ENCODE results near the gene RELL2.

RELL2 gene

DNA sequence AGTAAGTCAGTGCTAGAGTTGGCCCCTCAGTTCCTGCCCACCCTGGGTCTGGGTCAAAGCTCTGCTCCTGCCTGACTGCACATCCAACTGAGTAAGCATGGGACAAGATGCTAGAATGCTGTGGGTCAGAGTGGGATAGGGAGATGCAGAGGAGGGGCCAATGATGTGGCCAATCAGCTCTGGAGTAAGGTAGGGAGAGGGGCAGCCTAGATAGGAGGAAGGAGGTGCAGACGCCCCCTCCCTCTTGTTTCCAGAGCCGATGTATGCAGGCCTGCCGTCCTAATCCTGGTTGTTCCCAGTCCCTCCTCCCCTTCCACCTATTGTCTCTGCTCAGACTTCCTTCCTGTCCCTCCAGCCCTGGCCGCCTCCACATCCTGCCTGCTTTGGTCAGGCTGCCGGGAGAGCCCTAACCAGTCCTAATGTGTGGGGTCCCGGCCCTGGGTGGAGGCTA is 44.0 kb downstream of the RELL2 start:
- DNase-seq, result no peak

DNA sequence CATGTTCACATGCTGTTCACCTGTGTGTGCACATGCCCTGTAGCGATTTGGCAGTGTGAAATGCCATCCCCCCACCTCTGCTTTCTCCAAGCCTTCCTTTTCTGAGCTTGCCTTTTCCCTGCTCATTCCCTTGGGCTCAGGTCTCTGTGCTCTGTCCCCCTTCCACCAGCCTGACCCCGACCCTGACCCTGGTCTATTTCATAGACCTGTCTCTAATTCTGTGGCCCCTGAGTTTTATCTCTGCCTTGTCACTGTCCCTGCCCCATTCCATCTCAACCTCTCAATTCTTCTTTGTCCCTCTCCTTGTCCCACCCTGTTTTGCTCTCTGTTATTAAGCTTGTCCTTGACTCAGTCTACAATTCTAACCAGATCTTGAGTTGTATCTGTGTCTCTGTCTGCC is 44.5 kb downstream of the RELL2 start:
- DNase-seq, result no peak

DNA sequence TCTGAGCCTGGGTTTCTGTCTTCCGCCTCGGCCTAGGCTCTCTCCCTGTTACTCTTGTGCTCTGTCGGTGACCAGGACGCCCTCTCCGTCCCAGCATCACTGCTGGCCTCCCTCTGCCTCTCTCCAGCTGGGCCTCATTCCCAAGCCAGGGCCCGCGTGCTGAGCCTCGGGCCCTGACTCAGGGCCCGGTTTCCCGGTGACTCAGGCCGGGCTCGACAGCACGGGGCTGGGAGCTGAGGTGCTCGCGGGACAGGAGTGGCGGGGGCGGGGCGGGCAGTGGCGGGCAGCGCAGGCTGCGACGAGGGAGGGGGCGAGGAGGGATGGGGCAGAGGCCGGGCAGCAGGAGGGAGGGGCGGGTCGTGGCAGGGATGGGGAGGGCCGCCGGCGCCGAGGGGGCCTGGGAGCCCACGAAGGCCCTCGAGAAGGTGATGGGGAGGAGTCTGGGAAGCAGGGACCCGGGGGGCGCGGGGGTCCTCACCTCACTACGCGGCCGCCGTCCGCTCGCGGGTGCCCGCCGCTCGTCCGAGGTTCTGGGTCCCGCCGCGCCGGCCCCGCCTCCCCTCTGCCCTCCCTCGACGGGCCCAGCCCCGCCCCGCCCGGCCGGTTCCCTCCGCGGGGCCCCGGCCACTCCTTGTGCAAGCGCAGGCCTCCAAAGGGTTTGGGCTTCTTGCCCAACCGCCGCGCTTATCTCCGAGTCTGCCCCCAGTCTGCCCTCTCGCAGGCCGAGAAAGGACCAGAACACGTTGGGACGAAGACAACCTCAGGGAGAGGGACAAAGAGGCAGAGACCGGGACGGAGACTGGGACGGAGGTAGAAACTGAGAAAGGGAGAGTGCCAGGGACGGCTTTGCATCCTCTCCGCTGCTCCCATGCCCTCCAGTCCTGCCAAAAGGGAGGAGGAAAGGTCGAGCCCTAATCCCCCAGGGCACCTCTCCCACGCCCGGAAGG is 45.2 kb downstream of the RELL2 start, which contains the start of gene ARAP3:
TSS of gene ARAP3 (minus strand) at position 536 of the 947 bp plus-strand sequence. CDS start 1,744 bp downstream, outside the sequence.
- peak; percentile 61 for DNase-seq

DNA sequence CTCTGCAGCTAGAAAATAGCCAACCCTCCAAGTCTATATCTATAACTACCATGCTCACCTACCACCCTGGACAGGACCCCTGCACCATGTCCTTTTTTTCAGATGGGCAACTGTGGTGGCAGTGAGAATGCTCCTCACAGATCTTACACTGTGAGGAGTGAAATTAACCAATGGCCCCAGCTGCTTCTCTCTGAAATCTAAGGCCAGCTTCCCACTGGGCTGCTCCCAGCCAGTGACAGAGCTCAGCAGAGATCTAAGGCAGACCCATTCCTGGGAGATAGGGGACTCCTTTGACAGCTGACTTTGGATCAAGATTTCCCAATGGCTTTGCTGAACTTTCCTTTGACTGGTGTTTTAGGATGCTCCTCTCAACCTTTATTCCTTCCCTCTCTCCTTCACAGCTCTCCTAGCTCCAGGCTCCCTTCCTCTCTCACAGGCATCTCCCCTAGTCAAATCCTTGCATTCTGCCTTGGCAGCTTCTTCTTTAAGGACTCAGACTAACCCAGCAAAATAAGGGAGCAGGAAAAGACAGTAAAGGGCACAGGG is 46.9 kb downstream of the RELL2 start:
- no peak for DNase-seq

DNA sequence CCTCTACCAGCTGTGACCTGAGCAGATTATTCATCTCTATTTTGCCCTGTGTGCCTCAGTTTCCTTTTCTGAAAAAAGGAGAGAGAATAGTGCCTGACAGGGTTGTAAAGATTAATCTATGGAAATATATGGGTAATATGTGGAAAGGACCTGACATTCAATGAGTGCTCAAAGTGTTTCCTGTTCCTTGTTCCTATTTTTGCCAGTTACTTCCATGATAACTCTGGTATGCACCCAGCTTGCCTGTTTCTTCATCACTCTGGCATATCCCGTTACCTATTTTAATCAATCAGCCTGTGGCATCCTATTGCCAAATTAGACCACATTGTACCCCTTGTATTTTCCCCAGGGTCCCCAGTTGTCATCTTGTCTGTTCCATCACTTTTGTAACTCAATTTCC is 48.8 kb downstream of the RELL2 start:
- no peak for DNase-seq

DNA sequence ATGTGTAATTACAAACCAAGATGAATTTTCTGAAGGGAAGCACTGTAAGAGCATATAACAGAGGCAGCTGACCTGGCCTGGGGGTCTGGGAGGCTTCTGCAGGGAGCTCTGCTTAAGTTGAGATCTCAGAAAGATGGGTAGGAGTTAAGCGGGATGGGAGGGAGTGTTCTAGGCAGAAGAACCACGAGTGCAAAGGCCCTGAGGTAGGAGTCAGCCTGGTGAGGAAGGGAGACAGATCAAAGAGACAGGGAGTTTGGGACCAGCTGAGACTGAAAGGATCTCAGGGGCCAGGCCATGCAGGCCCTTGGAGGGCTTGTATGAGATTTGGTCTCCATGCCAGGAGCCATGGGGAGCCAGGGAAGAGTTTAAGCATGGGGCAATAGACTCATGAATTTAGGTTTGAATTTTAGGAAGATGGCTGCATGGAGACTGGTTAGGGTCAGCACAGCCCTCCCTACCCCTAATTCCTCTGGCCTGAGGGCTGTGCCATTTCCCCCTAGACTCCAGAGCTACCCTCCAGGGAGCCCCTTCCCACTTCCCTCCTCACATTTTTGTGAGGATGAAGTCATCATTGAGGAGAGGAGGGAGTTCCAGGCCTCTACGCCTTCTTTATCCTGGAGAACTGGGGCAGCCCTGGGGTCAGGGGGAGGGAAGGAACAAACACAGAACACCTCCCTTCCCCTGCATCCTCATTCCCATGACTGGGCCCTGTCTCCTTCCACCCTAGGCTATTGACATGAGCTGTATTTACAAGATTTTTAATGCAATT is 50.0 kb downstream of the RELL2 start:
- DNase-seq, result no peak

All from activated CD4-positive, alpha-beta T cell treated with anti-CD3 and anti-CD28 coated beads, Interleukin-2, Interleukin-6, amounts not matched to agents 100 ng/mL and 50 ng/mL, durations not matched to agents 16 hours and 8 hours (primary cell).